Measurements from ENCODE around the gene AQP3. TPM values are rescaled to one million over a fixed set of nuclear protein-coding genes. Genes with fewer than 3 reads are reported as not detected.

Gene AQP3
- total and polyA plus RNA-seq, 2 of the 13 experiments (the other 11 are each of a cell fraction or from before 2014, with no cell fraction given), result 1.4 to 5.5 TPM

DNA sequence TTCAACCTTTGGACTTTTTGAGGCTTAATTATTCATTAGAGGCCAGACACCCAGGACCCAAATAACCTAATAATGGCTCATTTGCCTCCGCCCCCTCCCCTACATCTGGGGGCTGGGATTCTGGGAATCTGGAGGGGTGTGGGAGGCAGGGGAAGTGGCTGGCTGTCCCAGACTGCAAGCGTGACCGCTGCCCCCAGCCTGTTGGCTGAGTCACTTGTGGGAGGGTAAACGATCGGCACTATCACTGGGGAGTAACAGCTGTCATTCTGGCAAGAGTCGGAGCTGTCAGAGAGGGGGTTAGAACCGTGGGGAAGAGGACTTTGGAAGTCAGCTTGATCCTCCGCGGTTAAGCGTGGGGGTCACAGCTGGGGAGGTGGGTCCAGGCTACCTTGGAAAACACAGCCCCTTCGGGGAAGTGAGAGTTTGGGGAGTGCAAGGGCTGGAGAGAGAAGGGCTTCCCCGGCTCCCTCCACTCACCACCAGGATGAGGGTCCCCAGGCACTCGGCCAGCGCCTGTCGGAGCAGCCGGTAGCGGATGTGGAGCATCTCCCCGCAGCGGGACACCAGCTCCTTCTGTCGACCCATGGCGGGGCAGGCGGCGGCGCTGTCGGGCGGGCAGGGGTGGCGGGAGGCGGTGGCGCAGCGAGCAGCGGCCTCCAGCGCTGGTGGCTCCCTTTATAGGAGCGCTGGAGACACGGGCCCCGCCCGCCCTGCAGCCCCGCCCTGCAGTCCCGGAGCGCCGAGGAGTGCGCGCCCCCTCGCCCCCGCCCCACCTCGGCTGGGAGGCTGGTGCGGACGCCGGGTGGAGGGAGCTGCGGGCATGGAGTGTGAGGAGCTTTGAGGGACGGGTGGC, at the start of gene AQP3 (continued):
- TF ChIP-seq, protein P1, sequence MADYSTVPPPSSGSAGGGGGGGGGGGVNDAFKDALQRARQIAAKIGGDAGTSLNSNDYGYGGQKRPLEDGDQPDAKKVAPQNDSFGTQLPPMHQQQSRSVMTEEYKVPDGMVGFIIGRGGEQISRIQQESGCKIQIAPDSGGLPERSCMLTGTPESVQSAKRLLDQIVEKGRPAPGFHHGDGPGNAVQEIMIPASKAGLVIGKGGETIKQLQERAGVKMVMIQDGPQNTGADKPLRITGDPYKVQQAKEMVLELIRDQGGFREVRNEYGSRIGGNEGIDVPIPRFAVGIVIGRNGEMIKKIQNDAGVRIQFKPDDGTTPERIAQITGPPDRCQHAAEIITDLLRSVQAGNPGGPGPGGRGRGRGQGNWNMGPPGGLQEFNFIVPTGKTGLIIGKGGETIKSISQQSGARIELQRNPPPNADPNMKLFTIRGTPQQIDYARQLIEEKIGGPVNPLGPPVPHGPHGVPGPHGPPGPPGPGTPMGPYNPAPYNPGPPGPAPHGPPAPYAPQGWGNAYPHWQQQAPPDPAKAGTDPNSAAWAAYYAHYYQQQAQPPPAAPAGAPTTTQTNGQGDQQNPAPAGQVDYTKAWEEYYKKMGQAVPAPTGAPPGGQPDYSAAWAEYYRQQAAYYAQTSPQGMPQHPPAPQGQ (CRISPR knock-in tag; IDR thresholded peaks at IDR 0.05; ENCODE audit: borderline replicate concordance), result no peak
- TF ChIP-seq SMARCC2 (IDR thresholded peaks at IDR 0.05), result no peak
- TF ChIP-seq, protein P2, sequence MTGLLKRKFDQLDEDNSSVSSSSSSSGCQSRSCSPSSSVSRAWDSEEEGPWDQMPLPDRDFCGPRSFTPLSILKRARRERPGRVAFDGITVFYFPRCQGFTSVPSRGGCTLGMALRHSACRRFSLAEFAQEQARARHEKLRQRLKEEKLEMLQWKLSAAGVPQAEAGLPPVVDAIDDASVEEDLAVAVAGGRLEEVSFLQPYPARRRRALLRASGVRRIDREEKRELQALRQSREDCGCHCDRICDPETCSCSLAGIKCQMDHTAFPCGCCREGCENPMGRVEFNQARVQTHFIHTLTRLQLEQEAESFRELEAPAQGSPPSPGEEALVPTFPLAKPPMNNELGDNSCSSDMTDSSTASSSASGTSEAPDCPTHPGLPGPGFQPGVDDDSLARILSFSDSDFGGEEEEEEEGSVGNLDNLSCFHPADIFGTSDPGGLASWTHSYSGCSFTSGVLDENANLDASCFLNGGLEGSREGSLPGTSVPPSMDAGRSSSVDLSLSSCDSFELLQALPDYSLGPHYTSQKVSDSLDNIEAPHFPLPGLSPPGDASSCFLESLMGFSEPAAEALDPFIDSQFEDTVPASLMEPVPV (CRISPR knock-in tag; IDR thresholded peaks at IDR 0.05), result no peak
- no peak for TF ChIP-seq ZNF878 (CRISPR knock-in tag; IDR thresholded peaks at IDR 0.05)
- TF ChIP-seq, protein P3, sequence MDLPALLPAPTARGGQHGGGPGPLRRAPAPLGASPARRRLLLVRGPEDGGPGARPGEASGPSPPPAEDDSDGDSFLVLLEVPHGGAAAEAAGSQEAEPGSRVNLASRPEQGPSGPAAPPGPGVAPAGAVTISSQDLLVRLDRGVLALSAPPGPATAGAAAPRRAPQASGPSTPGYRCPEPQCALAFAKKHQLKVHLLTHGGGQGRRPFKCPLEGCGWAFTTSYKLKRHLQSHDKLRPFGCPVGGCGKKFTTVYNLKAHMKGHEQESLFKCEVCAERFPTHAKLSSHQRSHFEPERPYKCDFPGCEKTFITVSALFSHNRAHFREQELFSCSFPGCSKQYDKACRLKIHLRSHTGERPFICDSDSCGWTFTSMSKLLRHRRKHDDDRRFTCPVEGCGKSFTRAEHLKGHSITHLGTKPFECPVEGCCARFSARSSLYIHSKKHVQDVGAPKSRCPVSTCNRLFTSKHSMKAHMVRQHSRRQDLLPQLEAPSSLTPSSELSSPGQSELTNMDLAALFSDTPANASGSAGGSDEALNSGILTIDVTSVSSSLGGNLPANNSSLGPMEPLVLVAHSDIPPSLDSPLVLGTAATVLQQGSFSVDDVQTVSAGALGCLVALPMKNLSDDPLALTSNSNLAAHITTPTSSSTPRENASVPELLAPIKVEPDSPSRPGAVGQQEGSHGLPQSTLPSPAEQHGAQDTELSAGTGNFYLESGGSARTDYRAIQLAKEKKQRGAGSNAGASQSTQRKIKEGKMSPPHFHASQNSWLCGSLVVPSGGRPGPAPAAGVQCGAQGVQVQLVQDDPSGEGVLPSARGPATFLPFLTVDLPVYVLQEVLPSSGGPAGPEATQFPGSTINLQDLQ (CRISPR knock-in tag; IDR thresholded peaks at IDR 0.05), result no peak
- TF ChIP-seq KLF11 (CRISPR knock-in tag; IDR thresholded peaks at IDR 0.05), result no peak
- TF ChIP-seq ZNF143 (CRISPR knock-in tag; IDR thresholded peaks at IDR 0.05), result no peak
- no peak for TF ChIP-seq PAX8 (CRISPR knock-in tag; IDR thresholded peaks at IDR 0.05; ENCODE audit: borderline replicate concordance)
- no peak for TF ChIP-seq ZNF747 (CRISPR knock-in tag; IDR thresholded peaks at IDR 0.05; ENCODE audit: borderline replicate concordance)
- TF ChIP-seq EED (CRISPR knock-in tag; IDR thresholded peaks at IDR 0.05), result no peak
- TF ChIP-seq, protein P4, sequence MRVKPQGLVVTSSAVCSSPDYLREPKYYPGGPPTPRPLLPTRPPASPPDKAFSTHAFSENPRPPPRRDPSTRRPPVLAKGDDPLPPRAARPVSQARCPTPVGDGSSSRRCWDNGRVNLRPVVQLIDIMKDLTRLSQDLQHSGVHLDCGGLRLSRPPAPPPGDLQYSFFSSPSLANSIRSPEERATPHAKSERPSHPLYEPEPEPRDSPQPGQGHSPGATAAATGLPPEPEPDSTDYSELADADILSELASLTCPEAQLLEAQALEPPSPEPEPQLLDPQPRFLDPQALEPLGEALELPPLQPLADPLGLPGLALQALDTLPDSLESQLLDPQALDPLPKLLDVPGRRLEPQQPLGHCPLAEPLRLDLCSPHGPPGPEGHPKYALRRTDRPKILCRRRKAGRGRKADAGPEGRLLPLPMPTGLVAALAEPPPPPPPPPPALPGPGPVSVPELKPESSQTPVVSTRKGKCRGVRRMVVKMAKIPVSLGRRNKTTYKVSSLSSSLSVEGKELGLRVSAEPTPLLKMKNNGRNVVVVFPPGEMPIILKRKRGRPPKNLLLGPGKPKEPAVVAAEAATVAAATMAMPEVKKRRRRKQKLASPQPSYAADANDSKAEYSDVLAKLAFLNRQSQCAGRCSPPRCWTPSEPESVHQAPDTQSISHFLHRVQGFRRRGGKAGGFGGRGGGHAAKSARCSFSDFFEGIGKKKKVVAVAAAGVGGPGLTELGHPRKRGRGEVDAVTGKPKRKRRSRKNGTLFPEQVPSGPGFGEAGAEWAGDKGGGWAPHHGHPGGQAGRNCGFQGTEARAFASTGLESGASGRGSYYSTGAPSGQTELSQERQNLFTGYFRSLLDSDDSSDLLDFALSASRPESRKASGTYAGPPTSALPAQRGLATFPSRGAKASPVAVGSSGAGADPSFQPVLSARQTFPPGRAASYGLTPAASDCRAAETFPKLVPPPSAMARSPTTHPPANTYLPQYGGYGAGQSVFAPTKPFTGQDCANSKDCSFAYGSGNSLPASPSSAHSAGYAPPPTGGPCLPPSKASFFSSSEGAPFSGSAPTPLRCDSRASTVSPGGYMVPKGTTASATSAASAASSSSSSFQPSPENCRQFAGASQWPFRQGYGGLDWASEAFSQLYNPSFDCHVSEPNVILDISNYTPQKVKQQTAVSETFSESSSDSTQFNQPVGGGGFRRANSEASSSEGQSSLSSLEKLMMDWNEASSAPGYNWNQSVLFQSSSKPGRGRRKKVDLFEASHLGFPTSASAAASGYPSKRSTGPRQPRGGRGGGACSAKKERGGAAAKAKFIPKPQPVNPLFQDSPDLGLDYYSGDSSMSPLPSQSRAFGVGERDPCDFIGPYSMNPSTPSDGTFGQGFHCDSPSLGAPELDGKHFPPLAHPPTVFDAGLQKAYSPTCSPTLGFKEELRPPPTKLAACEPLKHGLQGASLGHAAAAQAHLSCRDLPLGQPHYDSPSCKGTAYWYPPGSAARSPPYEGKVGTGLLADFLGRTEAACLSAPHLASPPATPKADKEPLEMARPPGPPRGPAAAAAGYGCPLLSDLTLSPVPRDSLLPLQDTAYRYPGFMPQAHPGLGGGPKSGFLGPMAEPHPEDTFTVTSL (CRISPR knock-in tag; IDR thresholded peaks at IDR 0.05; ENCODE audit: borderline replicate concordance), result 0 out of 2 replicates have a peak, but pooled peaks have one; percentile 26
- TF ChIP-seq, protein P5, sequence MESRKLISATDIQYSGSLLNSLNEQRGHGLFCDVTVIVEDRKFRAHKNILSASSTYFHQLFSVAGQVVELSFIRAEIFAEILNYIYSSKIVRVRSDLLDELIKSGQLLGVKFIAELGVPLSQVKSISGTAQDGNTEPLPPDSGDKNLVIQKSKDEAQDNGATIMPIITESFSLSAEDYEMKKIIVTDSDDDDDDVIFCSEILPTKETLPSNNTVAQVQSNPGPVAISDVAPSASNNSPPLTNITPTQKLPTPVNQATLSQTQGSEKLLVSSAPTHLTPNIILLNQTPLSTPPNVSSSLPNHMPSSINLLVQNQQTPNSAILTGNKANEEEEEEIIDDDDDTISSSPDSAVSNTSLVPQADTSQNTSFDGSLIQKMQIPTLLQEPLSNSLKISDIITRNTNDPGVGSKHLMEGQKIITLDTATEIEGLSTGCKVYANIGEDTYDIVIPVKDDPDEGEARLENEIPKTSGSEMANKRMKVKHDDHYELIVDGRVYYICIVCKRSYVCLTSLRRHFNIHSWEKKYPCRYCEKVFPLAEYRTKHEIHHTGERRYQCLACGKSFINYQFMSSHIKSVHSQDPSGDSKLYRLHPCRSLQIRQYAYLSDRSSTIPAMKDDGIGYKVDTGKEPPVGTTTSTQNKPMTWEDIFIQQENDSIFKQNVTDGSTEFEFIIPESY (CRISPR knock-in tag; IDR thresholded peaks at IDR 0.05), result no peak
- no peak for TF ChIP-seq RNF2 (conservative IDR thresholded peaks at IDR 0.05; ENCODE audit: low read depth)
- TF ChIP-seq HNRNPLL (IDR thresholded peaks at IDR 0.05; ENCODE audit: low read depth, low read length, poor library complexity, severe bottlenecking), result peak; percentile 49

Data from HepG2 (cell line).